ENCODE results near the gene AMOT. TPM values are rescaled to one million over a fixed set of nuclear protein-coding genes. Genes with fewer than 3 reads are reported as not detected.

Gene AMOT
- total RNA-seq, 1 donor from 2014 or later, result 1.6 TPM

- intact Hi-C loops (cut with micrococcal nuclease), result no loop called here
These were observed 32.6 kb downstream of the AMOT start for GRCh38 chrX:112808007-112808406.

GRCh38 chrX:112803060-112803459 lies 37.6 kb downstream of the AMOT start:
- intact Hi-C loops (cut with micrococcal nuclease), result no loop called here

GRCh38 chrX:112802541-112802940 lies 38.1 kb downstream of the AMOT start:
- intact Hi-C loops (cut with micrococcal nuclease), result no loop called here

GRCh38 chrX:112800971-112801775 lies 39.5 kb downstream of the AMOT start:
- intact Hi-C loops (cut with micrococcal nuclease), result no loop called here

GRCh38 chrX:112799425-112799824 lies 41.2 kb downstream of the AMOT start:
- intact Hi-C loops (cut with micrococcal nuclease), result no loop called here

- intact Hi-C loops (cut with micrococcal nuclease), result no loop called here
These were observed 41.9 kb downstream of the AMOT start for GRCh38 chrX:112798736-112799135.

- intact Hi-C loops (cut with micrococcal nuclease), result no loop called here
These were observed 50.7 kb downstream of the AMOT start for GRCh38 chrX:112789931-112790330.

- intact Hi-C loops (cut with micrococcal nuclease), result no loop called here
These were observed 54.6 kb downstream of the AMOT start for GRCh38 chrX:112786076-112786475.

- intact Hi-C loops (cut with micrococcal nuclease), result no loop called here
These were observed 55.3 kb downstream of the AMOT start for GRCh38 chrX:112785344-112785743.

GRCh38 chrX:112784692-112785091 lies 55.9 kb downstream of the AMOT start:
- intact Hi-C loops (cut with micrococcal nuclease), result no loop called here

GRCh38 chrX:112779139-112779538 lies 61.5 kb downstream of the AMOT start:
- intact Hi-C loops (cut with micrococcal nuclease), result no loop called here

- intact Hi-C loops (cut with micrococcal nuclease), result no loop called here
These were observed 65.9 kb downstream of the AMOT start for GRCh38 chrX:112774651-112775293.

GRCh38 chrX:112774142-112774541 lies 66.5 kb downstream of the AMOT start:
- intact Hi-C loops (cut with micrococcal nuclease), result no loop called here

- intact Hi-C loops (cut with micrococcal nuclease), result no loop called here
These were observed 71.6 kb downstream of the AMOT start for GRCh38 chrX:112769034-112769433.

- intact Hi-C loops (cut with micrococcal nuclease), result no loop called here
These were observed 72.1 kb downstream of the AMOT start for GRCh38 chrX:112768563-112768962.

GRCh38 chrX:112766774-112767173 lies 73.9 kb downstream of the AMOT start:
- intact Hi-C loops (cut with micrococcal nuclease), result no loop called here

GRCh38 chrX:112761242-112762207 lies 79.1 kb downstream of the AMOT start:
- intact Hi-C loops (cut with micrococcal nuclease), result no loop called here

GRCh38 chrX:112760697-112761096 lies 79.9 kb downstream of the AMOT start:
- intact Hi-C loops (cut with micrococcal nuclease), result no loop called here

GRCh38 chrX:112759966-112760365 lies 80.7 kb downstream of the AMOT start:
- intact Hi-C loops (cut with micrococcal nuclease), result no loop called here

- intact Hi-C loops (cut with micrococcal nuclease), result no loop called here
These were observed 81.1 kb downstream of the AMOT start for GRCh38 chrX:112759512-112759911.

GRCh38 chrX:112757946-112758345 lies 82.7 kb downstream of the AMOT start:
- intact Hi-C loops (cut with micrococcal nuclease), result no loop called here

- intact Hi-C loops (cut with micrococcal nuclease), result no loop called here
These were observed 87.5 kb downstream of the AMOT start for GRCh38 chrX:112753116-112753515.

Data from T-helper 1 cell treated with Interleukin-12 subunit alpha and Interleukin-12 subunit beta and Interleukin-4 antibody, amounts not matched to agents 30 ng/mL and 1 ng/mL, for 36 hours (primary cell).